ENCODE measurements around the gene GLCE.

The GLCE gene

GRCh38 chr15:69316291-69316690, 155.9 kb downstream of the GLCE start:
- no peak for DNase-seq (ENCODE audit: low read depth in 2 of 3, low spot score in 1 of 3)

- DNase-seq (ENCODE audit: low read depth in 2 of 3, low spot score in 1 of 3): no peak
Observed at GRCh38 chr15:69317392-69317841, 157.0 kb downstream of the GLCE start.

DNA sequence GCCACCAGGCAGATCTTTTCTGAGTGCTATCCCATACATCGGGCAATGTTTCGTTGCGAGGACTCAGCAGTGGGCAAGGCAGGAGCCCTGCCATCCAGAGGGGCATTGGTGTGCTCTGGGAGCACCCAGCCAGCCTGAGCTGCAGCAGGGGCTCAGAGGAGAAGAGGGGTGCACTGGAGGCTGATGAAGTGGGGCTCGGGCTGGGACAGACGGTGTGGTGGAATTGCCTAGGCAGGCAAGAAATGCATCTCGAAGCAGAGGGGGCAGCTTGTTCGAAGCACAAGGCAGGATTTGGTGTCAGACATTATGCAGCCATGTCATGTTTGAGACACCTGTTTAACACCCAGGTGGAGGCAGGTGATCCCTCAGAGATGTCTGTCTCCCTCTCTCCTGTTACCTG, 157.6 kb downstream of the GLCE start:
- DNase-seq (ENCODE audit: low read depth in 2 of 3, low spot score in 1 of 3): no peak

DNA sequence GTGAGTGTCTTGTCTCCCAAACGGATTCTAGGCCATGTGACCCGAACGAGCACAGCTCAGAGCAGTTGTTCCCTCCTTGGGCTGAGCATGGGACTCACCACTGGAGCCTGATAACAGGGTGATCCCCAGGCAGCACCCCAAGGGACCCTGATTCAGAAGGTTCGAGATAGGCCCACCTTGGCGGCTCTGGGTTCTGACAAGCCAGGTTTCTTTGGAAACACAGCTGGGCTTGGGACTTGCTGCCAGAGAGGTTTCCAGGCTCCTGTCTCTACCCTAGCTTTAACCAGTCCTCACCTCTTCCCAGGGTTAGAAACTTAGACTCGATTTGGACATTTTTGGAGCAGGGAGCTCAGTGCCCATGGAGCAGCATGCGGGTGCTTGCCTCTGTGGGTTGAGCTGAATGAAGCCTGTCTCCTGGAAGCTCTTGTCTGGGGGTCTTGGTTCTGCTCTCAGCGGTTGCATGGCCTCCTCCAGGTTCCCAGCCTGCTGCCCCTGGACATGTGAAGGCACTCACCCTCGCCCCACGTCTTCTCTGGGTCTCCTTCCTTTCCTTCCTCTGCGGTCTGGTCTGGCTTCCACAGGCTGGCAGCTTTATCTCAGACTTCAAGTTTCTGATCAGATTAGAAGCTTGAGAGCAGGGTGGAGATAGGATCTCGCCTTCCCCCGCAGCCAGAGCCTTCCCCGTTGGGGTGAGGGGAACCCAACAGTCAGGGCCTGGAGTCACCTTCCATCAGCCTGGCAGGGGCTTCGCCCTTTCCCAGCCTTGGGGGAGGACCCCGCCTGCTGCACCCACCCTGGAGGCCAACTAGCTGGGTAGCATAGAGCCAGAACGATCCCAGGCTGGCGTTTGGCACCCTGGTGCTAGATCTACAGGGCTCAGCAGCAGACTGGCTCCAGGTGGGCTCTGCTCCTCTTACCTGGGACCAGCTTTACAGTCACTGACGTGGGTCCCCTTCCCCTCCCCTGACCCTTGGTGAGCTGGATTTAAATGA, 159.2 kb downstream of the GLCE start:
- DNase-seq (ENCODE audit: low read depth in 2 of 3, low spot score in 1 of 3): peak in 1 of 3 donors; percentile 4

DNA sequence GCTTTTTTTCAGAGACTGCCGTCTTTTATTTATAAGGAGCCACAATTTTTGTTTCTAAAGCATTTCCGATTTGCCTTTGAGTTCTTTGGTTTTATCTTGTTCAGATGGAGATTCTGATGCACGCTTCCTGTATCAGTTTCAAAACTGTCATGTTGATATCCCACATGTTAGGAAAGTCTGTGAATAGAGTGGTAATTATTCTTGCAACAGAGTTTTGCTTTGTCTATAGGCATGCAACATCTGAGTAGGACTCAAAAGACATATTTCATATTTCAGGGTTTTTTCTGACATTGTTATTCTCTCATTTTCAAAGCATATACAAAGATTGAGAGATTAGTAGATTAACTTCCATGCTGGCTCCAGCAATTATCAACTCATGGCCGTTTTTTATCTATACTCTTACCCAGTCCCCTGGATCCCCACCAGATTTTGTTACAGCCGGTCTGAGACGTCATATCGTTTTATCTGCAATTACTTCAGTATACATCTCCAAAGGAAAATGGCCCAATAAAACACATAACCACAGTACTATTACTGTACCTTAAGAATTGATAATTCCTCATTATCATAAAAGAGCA, 160.6 kb downstream of the GLCE start:
- no peak for DNase-seq (ENCODE audit: low read depth in 2 of 3, low spot score in 1 of 3)
